B cell (primary cell): ENCODE measurements around the gene LIPC. TPM values are rescaled to one million over a fixed set of nuclear protein-coding genes. Genes with fewer than 3 reads are reported as not detected.

ENCODE experiments used
- ATAC-seq: fragments of 200-7000 bp; cut with Tn5 transposase; one replicate; pipeline ENCODE4 v1.10.0; 2021; ENCODE audit warnings: low read depth, mild to moderate bottlenecking, moderate number of reproducible peaks, moderate library complexity
- CTCF ChIA-PET: fragments of 350-600 bp; sonication (Branson Sonifier 250); formaldehyde crosslinking; loops from one replicate; lab custom pipeline; 2021; ENCODE audit warnings: antibody characterized with exemption, inconsistent platforms; lab: Charles Lee
- POLR2A ChIA-PET: fragments of 350-600 bp; sonication (Branson Sonifier 250); formaldehyde crosslinking; loops from one replicate; lab custom pipeline; 2021; ENCODE audit warnings: antibody characterized with exemption; lab: Charles Lee
- DNase-seq: peaks from one replicate; pipeline ENCODE4 v3.0.0; 2013
- H2AFZ ChIP-seq: 2 replicates; pipeline ENCODE4 v1.6.1; 2012; ENCODE audit warnings: mild to moderate bottlenecking, low read depth, low read length; ENCODE audit not compliant: insufficient read depth, poor library complexity, severe bottlenecking
- H3K27ac ChIP-seq, 2 donors: 1 replicate in 1 of 2; 2 replicates in 1 of 2; pipeline ENCODE4 v1.5.1; 2012 to 2013; ENCODE audit warnings: low read length in 2 of 2, mild to moderate bottlenecking in 2 of 2, moderate library complexity in 1 of 2
- H3K27me3 ChIP-seq, 4 experiments: fragments of 200-600 bp in 1 of 4; sonication (generic) in 1 of 4; replicated peaks in 1 of 4; 1 replicate in 2 of 4; 2 replicates in 2 of 4; pipeline versions ENCODE4 v1.6.1 to v1.7.0; 2013 to 2016; ENCODE audit warnings: low read length in 3 of 4, mild to moderate bottlenecking in 2 of 4, mixed read lengths in 1 of 4, moderate library complexity in 1 of 4; ENCODE audit not compliant: insufficient read depth in 4 of 4, control insufficient read depth in 3 of 4; ENCODE audit errors: control extremely low read depth in 1 of 4
- H3K36me3 ChIP-seq, 2 experiments: replicated peaks in 1 of 2; 1 replicate in 1 of 2; 2 replicates in 1 of 2; pipeline versions ENCODE4 v1.6.1 to v1.7.1; 2013; ENCODE audit warnings: low read length in 1 of 2; ENCODE audit not compliant: insufficient read depth in 2 of 2, control insufficient read depth in 1 of 2; ENCODE audit errors: control extremely low read depth in 1 of 2, extremely low read depth in 1 of 2
- H3K4me1 ChIP-seq, 2 donors: fragments of 200-600 bp in 1 of 2; sonication (generic) in 1 of 2; 1 replicate in 1 of 2; 2 replicates in 1 of 2; pipeline versions ENCODE4 v1.5.1 to v1.6.1; 2013 to 2017; ENCODE audit warnings: low read length in 2 of 2; ENCODE audit not compliant: control insufficient read depth in 2 of 2, insufficient read depth in 2 of 2
- H3K4me2 ChIP-seq: replicated peaks from 2 replicates; pipeline ENCODE3; 2012; ENCODE audit warnings: mild to moderate bottlenecking, low read depth, low read length; ENCODE audit not compliant: poor library complexity, severe bottlenecking
- H3K4me3 ChIP-seq, 5 experiments: fragments of 200-600 bp in 1 of 5; sonication (generic) in 1 of 5; 1 replicate in 3 of 5; 2 replicates in 2 of 5; pipeline versions ENCODE4 v1.5.1 to v1.7.0; 2011 to 2016; ENCODE audit warnings: low read length in 4 of 5, mild to moderate bottlenecking in 4 of 5, low read depth in 2 of 5, control low read depth in 1 of 5, moderate library complexity in 1 of 5; ENCODE audit not compliant: insufficient read depth in 1 of 5; ENCODE audit errors: control extremely low read depth in 1 of 5, extremely low read depth in 1 of 5
- H3K79me2 ChIP-seq: fragments of 200-600 bp; sonication (generic); one replicate; pipeline ENCODE4 v1.6.0; 2016; ENCODE audit warnings: low read length; ENCODE audit not compliant: control insufficient read depth, insufficient read depth
- H3K9ac ChIP-seq: fragments of 200-600 bp; sonication (generic); 2 replicates; pipeline ENCODE4 v1.6.1; 2017; ENCODE audit warnings: mild to moderate bottlenecking, low read length, moderate library complexity
- H3K9me3 ChIP-seq, 3 donors: one replicate each; pipeline versions ENCODE4 v1.6.1 to v1.7.1; 2013; ENCODE audit warnings: low read length in 2 of 3; ENCODE audit not compliant: control insufficient read depth in 2 of 3, insufficient read depth in 1 of 3; ENCODE audit errors: control extremely low read depth in 1 of 3
- H4K20me1 ChIP-seq: 2 replicates; pipeline ENCODE4 v1.6.0; 2012; ENCODE audit warnings: mild to moderate bottlenecking, low read length; ENCODE audit not compliant: insufficient read depth, control insufficient read depth, poor library complexity, severe bottlenecking
- H3K27ac Mint-ChIP-seq: one replicate; pipeline ENCODE4 v1.8.0; 2021; ENCODE audit warnings: mixed read lengths
- H3K27me3 Mint-ChIP-seq: one replicate; pipeline ENCODE4 v1.8.0; 2021; ENCODE audit warnings: mixed read lengths
- H3K4me1 Mint-ChIP-seq: one replicate; pipeline ENCODE4 v1.8.0; 2021; ENCODE audit warnings: mixed read lengths
- H3K4me3 Mint-ChIP-seq: one replicate; pipeline ENCODE4 v1.8.0; 2021; ENCODE audit warnings: mixed read lengths
- H3K9me3 Mint-ChIP-seq: one replicate; pipeline ENCODE4 v1.8.0; 2022; ENCODE audit warnings: mixed read lengths; ENCODE audit not compliant: insufficient read depth
- CTCF ChIP-seq: fragments of 200-600 bp; IDR thresholded peaks from one replicate; pipeline ENCODE4 v1.8.0; 2022; ENCODE audit warnings: antibody characterized with exemption, mild to moderate bottlenecking
- EZH2 ChIP-seq: IDR thresholded peaks from 2 replicates; pipeline ENCODE4 v1.6.1; 2012; ENCODE audit warnings: borderline replicate concordance, low read depth, mild to moderate bottlenecking, moderate library complexity, low read length; ENCODE audit not compliant: insufficient read depth, poor library complexity, severe bottlenecking
- WGBS: methylation state at CpG from one replicate; pipeline ENCODE4 v1.1.5; 2013; ENCODE audit warnings: missing lambda C conversion rate; ENCODE audit not compliant: insufficient coverage; 5-methylcytosine and 5-hydroxymethylcytosine counted together
- intact Hi-C: fragments of 100-400 bp; cut with micrococcal nuclease; formaldehyde crosslinking; loops from one replicate; pipeline ENCODE4 v1.10.0; 2022
- polyA plus RNA-seq: library from polyadenylated mRNA; depleted of rRNA; stranded (reverse); fragments of >200 nt; gene quantifications from 2 replicates; pipeline ENCODE4 v1.2.3, GENCODE V29; 2012
- total RNA-seq, 2 donors: library from RNA; stranded (reverse); fragments of 120-200 nt in 1 of 2; gene quantifications; 1 replicate in 1 of 2; 2 replicates in 1 of 2; pipeline versions ENCODE4 v1.2.3 to v1.2.4, GENCODE V29; 2013 to 2022

LIPC gene
- total and polyA plus RNA-seq, 2 donors (not counting 1 experiment from before 2014, with no cell fraction given) = not detected

GRCh38 chr15:58442122-58442521, 10.3 kb downstream of the LIPC start:
- ChIA-PET CTCF (no interaction called here), POLR2A (no interaction called here)
- 97% methylated on average over 3 of the region's 4 CpGs for WGBS
- TF ChIP-seq EZH2 (no peak), CTCF (no peak)
- Histone ChIP-seq H4K20me1 (no peaks in the 10 kb centered on the region), H3K4me2 (no peak overlapping the region), H3K9me3 (no peaks in the 10 kb centered on the region), H3K4me3 (no peak overlapping the region), H2AFZ (no peak overlapping the region), H3K79me2 (no peaks in the 10 kb centered on the region), H3K27me3 (no peaks in the 10 kb centered on the region), H3K36me3 (no peaks in the 10 kb centered on the region), H3K4me1 (no peaks in the 10 kb centered on the region), H3K9ac (no peak overlapping the region), H3K27ac (no peak overlapping the region)
- DNase-seq (no peak), ATAC-seq (no peak)
- H3K4me3 Mint-ChIP-seq = no peak overlapping the region
- intact Hi-C loops = no loop called here
- no peaks in the 10 kb centered on the region for H3K4me1 Mint-ChIP-seq
- H3K27me3 Mint-ChIP-seq = no peaks in the 10 kb centered on the region
- H3K9me3 Mint-ChIP-seq = no peaks in the 10 kb centered on the region
- no peak overlapping the region for H3K27ac Mint-ChIP-seq

- no peak for ATAC-seq
- no peaks in the 10 kb centered on the region for H3K9me3 Mint-ChIP-seq
- POLR2A ChIA-PET = no interaction called here
Observed at GRCh38 chr15:58443308-58443707, 11.5 kb downstream of the LIPC start.

More at GRCh38 chr15:58443308-58443707, 11.5 kb downstream of the LIPC start:
- H3K36me3 ChIP-seq = no peaks in the 10 kb centered on the region
- Mint-ChIP-seq H3K4me3 (no peak overlapping the region), H3K27me3 (no peaks in the 10 kb centered on the region), H3K27ac (no peak overlapping the region), H3K4me1 (no peaks in the 10 kb centered on the region)
- 95% methylated on average over 3 of the region's 4 CpGs for WGBS
- no peaks in the 10 kb centered on the region for H4K20me1 ChIP-seq
- no peak overlapping the region for H3K9ac ChIP-seq
- no peaks in the 10 kb centered on the region for H3K79me2 ChIP-seq
- intact Hi-C loops = no loop called here
- no peaks in the 10 kb centered on the region for H3K9me3 ChIP-seq
- no peak for DNase-seq
- CTCF ChIA-PET = no interaction called here
- TF ChIP-seq EZH2 (no peak), CTCF (no peak)
- H3K27ac ChIP-seq = no peak overlapping the region
- H3K4me3 ChIP-seq = no peak overlapping the region
- no peaks in the 10 kb centered on the region for H3K4me1 ChIP-seq
- no peaks in the 10 kb centered on the region for H3K27me3 ChIP-seq
- H2AFZ ChIP-seq = no peak overlapping the region
- no peak overlapping the region for H3K4me2 ChIP-seq
